NT2/D1 (cell line): ENCODE measurements around the gene ZNF469.
A peak's percentile ranks its signal among the peaks of the same experiment; 100 is the strongest.

Experiments used
- DNase-seq: peaks from one replicate; pipeline ENCODE4 v3.0.0-alpha.2; 2011; ENCODE audit warnings: low read depth, low spot score
- H3K27me3 ChIP-seq: 2 replicates; pipeline ENCODE4 v1.6.0; 2011; ENCODE audit warnings: mild to moderate bottlenecking; ENCODE audit not compliant: insufficient read length, insufficient read depth
- H3K36me3 ChIP-seq: 2 replicates; pipeline ENCODE4 v1.6.1; 2011; ENCODE audit warnings: mild to moderate bottlenecking, low read length, mixed read lengths; ENCODE audit not compliant: insufficient read depth, insufficient read length
- H3K4me1 ChIP-seq: 2 replicates; pipeline ENCODE4 v1.5.1; 2011; ENCODE audit not compliant: insufficient read depth, insufficient read length
- H3K4me3 ChIP-seq: 2 replicates; pipeline ENCODE4 v1.5.1; 2011; ENCODE audit warnings: low read depth; ENCODE audit not compliant: insufficient read length
- H3K9ac ChIP-seq: 2 replicates; pipeline ENCODE4 v1.6.0; 2011; ENCODE audit warnings: low read depth; ENCODE audit not compliant: insufficient read length
- H3K9me3 ChIP-seq: 2 replicates; pipeline ENCODE4 v1.5.1; 2011; ENCODE audit warnings: mild to moderate bottlenecking, low read length; ENCODE audit not compliant: insufficient read depth
- SUZ12 ChIP-seq: IDR thresholded peaks from 2 replicates; pipeline ENCODE4 v1.6.1; 2011; ENCODE audit not compliant: insufficient read length, insufficient read depth; ENCODE audit errors: extremely low read depth
- YY1 ChIP-seq: IDR thresholded peaks from 2 replicates; pipeline ENCODE4 v1.6.1; 2011; ENCODE audit not compliant: insufficient read length, insufficient read depth
- ZNF274 ChIP-seq: IDR thresholded peaks from 2 replicates; pipeline ENCODE4 v1.6.1; 2011; ENCODE audit warnings: mild to moderate bottlenecking, low read depth, low read length

ZNF469 gene

GRCh38 chr16:88344411-88345030 is 38.2 kb upstream of the ZNF469 start:
- no peaks in the 10 kb centered on the region for H3K27me3 ChIP-seq
- no peak for DNase-seq
- no peak overlapping the region for H3K4me3 ChIP-seq
- peaks cover 9% of the 10 kb centered on the region; the same call in 1 of the 2 replicates for H3K9me3 ChIP-seq
- peaks cover 6% of the 10 kb centered on the region for H3K4me1 ChIP-seq
- no peak overlapping the region for H3K9ac ChIP-seq
- no peaks in the 10 kb centered on the region for H3K36me3 ChIP-seq
- TF ChIP-seq SUZ12, result no peak
- no peak for TF ChIP-seq ZNF274

DNA sequence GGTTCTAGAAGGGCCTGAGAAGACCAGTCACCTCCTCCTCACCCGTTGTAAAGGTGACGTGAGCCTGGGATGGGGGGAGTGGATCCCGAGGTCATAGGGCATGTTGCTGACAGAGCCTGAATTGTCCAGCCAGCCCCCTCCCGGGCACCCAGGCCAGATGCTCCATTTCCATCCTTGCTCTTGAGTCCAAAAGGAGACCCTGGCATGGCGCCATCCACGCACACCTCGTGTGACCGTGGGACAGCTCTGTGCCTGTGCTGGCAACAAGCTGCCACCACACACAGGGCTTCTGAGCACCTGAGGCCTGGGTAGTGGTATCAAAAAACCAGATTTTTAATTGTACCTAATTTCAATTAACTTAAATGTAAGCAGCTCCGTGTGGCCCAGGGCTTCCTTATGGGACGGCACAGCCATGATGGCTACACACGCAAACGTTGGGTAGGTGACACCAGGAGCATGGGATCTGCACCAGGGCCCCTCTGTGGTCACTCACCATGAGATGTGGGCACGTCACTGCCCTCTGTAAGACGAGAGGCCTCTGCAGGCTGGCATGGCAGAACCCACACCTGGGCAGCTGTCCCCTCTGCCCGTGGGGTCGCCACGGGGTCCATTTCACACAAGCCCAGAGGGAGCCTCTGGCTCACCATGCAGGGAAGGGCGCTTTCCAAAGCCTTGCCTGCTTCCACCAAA is 37.6 kb upstream of the ZNF469 start:
- DNase-seq, result no peak
- Histone ChIP-seq H3K4me1 (peaks cover 6% of the 10 kb centered on the region), H3K9me3 (peaks cover 9% of the 10 kb centered on the region; the same call in 1 of the 2 replicates), H3K27me3 (no peaks in the 10 kb centered on the region), H3K9ac (no peak overlapping the region), H3K36me3 (no peaks in the 10 kb centered on the region), H3K4me3 (no peak overlapping the region)
- TF ChIP-seq SUZ12, result no peak
- TF ChIP-seq YY1, result no peak
- no peak for TF ChIP-seq ZNF274

GRCh38 chr16:88345721-88346560 is 36.8 kb upstream of the ZNF469 start:
- DNase-seq, result no peak
- Histone ChIP-seq H3K9me3 (peaks cover 9% of the 10 kb centered on the region; the same call in 1 of the 2 replicates), H3K4me3 (no peak overlapping the region), H3K4me1 (peaks cover 8% of the 10 kb centered on the region), H3K27me3 (no peaks in the 10 kb centered on the region), H3K36me3 (no peaks in the 10 kb centered on the region), H3K9ac (no peak overlapping the region)
- TF ChIP-seq SUZ12 (no peak), ZNF274 (no peak)

GRCh38 chr16:88346680-88347505 is 35.9 kb upstream of the ZNF469 start:
- no peaks in the 10 kb centered on the region for H3K36me3 ChIP-seq
- no peak overlapping the region for H3K9ac ChIP-seq
- peaks cover 9% of the 10 kb centered on the region; the same call in 1 of the 2 replicates for H3K9me3 ChIP-seq
- H3K27me3 ChIP-seq, result no peaks in the 10 kb centered on the region
- H3K4me1 ChIP-seq, result peaks cover 12% of the 10 kb centered on the region
- TF ChIP-seq SUZ12, result no peak
- no peak for TF ChIP-seq YY1
- no peak for TF ChIP-seq ZNF274
- H3K4me3 ChIP-seq, result no peak overlapping the region
- DNase-seq, result no peak

DNA sequence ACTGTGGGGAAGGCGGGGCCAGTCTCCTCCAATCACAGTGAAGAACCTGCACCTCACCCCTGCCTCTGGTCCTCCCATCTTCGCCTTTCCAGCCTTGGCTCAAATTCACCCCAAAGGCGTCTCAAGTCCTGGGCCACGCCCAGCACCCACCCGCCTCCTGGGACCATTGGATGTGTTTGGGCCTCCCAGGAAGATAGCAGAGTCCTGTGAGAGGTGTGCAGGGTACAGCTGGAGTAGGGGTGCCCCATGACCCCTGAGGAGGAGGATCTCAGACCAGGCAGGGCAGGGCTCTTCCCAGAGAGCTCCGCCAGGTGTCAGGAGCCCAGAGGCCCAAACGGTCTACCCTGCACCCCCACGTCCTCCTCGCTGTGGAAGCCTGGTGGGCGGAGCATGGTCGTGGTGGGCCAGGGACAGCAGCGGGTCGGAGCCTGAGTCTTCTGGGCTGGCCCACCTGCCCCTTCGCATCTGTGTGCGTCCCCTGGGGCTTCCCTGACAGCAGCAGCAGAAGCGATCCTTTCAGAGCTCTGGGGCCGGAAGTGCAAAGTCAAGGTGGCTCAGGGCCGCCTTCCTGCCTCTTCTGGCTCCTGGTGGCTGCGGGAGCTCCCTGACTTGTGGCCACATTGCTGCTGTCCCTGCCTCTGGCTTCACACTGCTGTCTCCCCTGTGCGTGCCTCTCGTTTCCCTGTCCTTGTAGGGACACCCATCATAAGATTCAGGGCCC is 34.9 kb upstream of the ZNF469 start:
- Histone ChIP-seq H3K27me3 (no peaks in the 10 kb centered on the region), H3K9ac (no peak overlapping the region), H3K36me3 (no peaks in the 10 kb centered on the region), H3K4me3 (no peak overlapping the region), H3K4me1 (peaks cover 12% of the 10 kb centered on the region), H3K9me3 (peaks cover 6% of the 10 kb centered on the region; the same call in 1 of the 2 replicates)
- no peak for DNase-seq
- TF ChIP-seq SUZ12, result no peak
- no peak for TF ChIP-seq ZNF274
- no peak for TF ChIP-seq YY1

DNA sequence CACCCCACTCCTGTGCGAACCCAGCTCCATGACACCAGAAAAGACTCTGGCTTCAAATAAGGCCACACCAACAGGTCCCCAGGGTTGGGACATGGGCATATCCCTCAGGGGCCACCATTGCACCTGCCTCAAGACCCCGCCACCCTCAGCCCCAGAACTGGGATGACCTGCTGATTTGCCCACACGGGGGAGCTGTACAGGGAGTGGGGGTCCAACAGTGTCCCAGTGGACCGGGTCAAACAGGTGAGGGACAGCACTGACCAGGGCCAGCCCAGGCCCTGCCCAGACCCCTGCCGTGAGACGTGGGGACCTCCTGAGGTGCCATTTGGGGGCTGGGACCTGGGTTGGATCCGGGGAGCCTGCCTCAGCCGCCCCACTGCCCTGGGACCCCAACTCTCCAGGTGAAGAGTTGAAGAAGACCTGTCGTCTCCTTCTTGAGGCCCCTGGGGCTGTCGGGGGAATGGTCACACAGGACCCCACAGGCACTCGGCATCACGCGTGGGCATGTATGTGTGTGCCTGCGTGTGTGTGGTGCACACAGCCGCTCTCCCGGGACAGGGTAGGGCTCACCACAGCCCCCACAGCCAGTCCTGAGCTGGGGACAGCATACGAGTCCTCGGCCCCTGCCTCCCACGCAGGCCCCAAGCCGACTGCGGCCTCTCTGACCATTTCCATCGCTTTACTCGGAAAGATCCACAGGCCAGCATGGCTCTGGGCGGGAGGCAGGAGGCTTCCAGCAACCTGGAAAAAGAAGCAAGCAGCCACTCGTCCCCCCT is 34.2 kb upstream of the ZNF469 start:
- no peak for DNase-seq
- H3K27me3 ChIP-seq, result no peaks in the 10 kb centered on the region
- H3K36me3 ChIP-seq, result no peaks in the 10 kb centered on the region
- TF ChIP-seq ZNF274, result no peak
- no peak for TF ChIP-seq SUZ12
- TF ChIP-seq YY1, result no peak
- H3K4me3 ChIP-seq, result no peak overlapping the region
- H3K9me3 ChIP-seq, result peaks cover 1% of the 10 kb centered on the region; the same call in 1 of the 2 replicates
- H3K4me1 ChIP-seq, result peaks cover 12% of the 10 kb centered on the region
- peak overlapping the region; percentile 25 for H3K9ac ChIP-seq
